SU-DHL-6 (cell line): ENCODE data around the gene TDRD9.

ENCODE experiments used
- EZH2phosphoT487 ChIP-seq: fragments of 200-600 bp; sonication (generic), shearing (Covaris generic); conservative IDR thresholded peaks from 2 replicates; pipeline ENCODE4 v1.6.1; 2018; ENCODE audit warnings: mild to moderate bottlenecking, antibody characterized with exemption, low read length, moderate library complexity, mixed read lengths
- TF ChIP-seq, protein P1 (sequence below): fragments of 200-600 bp; sonication (generic); IDR thresholded peaks from one replicate; pipeline ENCODE4 v1.5.1; 2017; ENCODE audit warnings: antibody characterized with exemption, mild to moderate bottlenecking, low read length, moderate library complexity; ENCODE audit not compliant: insufficient read depth, poor library complexity, severe bottlenecking

GRCh38 chr14:103890821-103891666 lies 37.2 kb upstream of the TDRD9 start:
- TF ChIP-seq, protein P1, sequence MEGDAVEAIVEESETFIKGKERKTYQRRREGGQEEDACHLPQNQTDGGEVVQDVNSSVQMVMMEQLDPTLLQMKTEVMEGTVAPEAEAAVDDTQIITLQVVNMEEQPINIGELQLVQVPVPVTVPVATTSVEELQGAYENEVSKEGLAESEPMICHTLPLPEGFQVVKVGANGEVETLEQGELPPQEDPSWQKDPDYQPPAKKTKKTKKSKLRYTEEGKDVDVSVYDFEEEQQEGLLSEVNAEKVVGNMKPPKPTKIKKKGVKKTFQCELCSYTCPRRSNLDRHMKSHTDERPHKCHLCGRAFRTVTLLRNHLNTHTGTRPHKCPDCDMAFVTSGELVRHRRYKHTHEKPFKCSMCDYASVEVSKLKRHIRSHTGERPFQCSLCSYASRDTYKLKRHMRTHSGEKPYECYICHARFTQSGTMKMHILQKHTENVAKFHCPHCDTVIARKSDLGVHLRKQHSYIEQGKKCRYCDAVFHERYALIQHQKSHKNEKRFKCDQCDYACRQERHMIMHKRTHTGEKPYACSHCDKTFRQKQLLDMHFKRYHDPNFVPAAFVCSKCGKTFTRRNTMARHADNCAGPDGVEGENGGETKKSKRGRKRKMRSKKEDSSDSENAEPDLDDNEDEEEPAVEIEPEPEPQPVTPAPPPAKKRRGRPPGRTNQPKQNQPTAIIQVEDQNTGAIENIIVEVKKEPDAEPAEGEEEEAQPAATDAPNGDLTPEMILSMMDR: no peak
- TF ChIP-seq EZH2phosphoT487: no peak
